ENCODE results near the gene JARID2. TPM values are rescaled to one million over a fixed set of nuclear protein-coding genes. Genes with fewer than 3 reads are reported as not detected.

JARID2 gene
- polyA plus RNA-seq, 12 donors = 11.3 to 121 (median 15.7) TPM

DNA sequence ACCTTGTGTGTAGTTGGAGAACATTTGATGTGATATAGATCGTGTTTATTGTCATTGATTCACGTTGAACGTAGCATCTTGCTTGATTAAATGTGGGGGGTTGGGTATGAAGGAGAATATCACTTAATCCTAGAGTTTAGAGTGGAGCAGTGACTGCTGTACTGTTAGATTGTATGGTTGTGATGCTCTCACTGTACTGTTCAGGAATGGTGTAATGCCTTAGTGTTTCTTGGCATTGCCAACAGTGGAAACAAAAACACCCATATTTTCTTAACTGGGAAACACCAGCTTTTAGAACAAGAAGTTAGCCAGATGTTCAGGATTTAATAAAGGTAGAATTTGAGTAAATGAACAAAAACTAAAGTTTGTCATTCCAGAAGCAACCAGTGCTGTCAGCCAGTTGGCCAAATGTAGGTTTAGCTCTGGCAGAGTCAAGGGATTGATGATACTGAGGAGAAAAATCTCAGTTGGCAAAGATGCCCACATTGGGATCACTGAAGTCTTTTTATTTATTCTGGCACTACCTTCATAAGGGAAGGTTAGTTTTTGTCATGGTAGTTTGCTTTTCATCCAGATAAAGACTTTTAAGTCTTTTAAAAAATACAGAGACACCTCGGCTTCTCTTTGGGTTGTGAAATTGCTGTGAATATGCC, 129.9 kb downstream of the JARID2 start:
- no peak for DNase-seq

DNA sequence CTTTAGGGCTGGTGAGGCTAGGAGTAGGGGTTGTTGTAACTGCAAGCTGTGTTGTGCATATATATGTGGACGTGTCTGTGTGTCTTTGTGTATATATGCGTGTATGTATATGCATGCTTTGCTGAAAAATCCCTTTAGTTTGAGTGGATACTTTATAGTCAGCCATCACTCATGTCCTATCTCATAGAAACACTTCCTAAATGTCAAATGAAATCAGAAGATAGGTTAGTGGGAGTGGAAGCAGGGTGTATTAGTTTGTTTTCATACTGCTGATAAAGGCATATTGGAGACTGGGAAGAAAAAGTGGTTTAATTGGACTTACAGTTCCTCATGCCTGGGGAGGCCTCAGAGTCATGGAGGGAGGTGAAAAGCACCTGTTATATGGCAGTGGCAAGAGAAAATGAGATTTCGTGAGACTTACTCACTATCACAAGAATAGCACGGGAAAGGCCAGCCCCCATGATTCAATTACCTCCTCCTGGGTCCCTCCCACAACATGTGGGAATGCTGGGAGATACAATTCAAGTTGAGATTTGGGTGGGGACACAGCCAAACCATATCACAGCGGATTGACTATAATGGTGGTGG, 131.1 kb downstream of the JARID2 start:
- no peak for DNase-seq

DNA sequence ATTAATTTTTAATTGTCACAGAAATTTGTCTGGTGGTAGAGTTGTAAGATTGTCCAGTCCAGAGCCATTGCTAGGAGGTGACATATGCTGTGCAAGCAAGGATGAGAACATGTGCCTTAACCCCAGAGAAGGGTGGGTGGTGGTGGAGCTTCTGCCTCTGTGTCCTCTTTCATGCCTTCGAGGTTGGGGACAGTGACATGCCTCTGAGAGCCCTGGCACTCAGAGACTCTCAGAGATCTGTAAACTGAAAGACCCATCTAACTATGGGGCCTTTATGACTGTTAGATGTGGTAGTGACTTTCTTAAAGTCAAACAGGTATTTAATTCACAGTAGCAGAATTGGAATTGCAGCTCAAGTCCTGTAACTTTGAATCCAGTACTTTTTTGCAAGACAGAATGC, 132.4 kb downstream of the JARID2 start:
- DNase-seq = no peak

DNA sequence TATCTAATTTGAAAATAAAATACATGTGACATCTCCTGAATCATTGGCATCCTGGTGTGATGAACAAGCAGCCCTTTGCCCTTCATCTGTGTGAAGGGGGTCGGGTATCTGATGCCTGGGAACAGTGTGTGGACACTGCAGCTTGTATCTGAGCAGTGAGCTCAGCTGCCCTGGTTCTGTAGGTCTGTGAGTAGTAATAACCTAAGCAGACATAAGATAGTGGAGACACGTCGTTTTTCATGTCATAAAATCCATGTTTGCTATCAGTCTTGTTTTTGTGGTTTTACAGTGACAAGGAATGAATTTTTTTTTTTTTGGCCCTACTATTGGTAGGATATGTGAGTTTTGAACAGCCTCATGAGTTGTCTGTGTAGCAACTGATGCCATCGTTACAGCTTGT, 133.0 kb downstream of the JARID2 start:
- DNase-seq = no peak

DNA sequence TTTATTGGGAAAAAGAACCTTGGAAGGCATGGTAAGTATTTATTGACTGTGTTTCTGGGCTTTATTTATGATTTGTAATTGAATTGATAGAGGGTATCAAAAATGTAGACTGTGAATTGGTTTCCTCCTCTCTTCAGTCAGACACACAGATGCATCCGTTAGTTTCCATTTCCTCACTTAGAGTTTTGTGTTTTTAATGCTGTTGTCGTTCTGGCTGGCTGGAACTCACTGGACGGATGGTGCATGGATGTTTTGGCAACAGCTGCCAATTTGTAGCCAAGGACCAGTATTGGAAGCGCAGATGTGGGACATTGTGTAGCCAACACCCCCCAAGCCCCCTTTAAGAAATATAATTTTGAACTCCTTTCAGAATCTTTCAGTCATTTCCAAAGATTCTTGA, 134.5 kb downstream of the JARID2 start:
- no peak for DNase-seq

DNA sequence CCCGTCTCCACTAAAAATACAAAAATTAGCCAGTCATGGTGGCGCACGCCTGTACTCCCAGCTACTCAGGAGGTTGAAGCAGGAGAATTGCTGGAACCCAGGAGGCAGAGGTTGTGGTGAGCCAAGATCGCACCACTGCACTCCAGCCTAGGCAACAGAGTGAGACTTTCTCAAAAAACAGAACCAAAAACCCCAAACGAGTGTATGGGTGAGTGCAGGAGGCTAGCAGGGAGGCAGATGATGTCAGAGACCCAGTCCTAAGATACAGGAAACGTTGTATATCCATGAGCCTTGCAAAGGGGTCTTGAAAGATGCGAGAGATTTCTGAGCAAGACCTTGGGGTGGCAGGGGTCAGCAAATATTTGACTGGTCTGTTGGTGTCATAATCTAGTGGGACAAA, 136.2 kb downstream of the JARID2 start:
- no peak for DNase-seq

DNA sequence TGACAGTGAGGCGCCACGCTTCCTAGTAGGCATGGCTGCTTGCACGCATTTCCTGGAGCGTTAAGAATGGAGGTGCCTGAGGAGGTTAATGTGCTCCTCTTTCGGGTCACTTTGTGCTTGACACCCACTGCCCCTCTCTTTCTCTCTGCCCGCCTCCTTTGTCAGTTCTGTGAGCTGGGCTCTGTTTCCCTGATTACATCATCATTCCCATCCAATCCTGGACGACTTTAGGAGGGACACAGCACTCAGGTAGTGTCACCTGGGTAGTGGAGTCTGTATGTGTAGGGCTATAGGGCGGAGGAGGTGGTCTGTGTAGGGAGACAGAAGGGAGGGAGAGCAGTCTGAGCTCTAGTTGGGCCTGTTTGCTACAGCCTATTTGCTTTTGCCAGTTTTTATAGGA, 136.8 kb downstream of the JARID2 start:
- DNase-seq = no peak

DNA sequence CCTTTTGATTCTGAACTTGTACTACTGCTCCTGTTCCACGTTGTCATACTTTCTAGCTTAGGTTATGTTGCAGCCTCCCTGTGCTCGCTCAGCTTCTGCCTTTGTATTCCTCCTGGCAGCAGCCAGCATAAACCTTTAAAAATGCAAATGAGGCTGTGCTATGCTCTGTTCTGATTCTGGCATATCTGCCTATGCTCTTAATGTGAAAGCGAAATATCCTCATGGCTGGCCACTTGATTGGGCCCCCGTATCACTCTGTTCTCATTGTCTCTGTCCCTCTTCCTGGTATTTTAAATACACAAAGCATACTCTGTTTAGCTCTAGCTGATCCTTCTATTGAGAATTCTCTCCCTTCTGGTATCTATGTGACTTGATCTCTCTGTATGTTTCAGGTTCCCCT, 139.0 kb downstream of the JARID2 start:
- DNase-seq = no peak

DNA sequence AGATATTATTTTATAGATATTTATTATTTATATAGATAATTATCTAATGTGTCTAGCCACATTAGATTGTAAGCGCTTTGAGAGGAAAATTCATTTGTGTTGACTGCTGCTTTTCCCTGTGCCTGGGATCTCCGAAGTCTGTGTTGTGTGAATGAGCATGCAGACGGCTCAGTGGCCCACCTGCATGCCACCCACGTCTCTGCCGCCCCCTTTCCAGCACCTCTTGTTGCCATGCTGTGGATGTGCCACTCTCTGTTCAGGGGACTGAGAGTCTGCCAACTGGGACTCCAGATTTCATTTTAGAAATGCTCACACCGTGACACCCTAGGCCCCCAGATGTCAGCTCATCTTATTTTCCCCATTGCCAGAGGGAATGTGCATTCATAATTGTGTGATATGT, 139.7 kb downstream of the JARID2 start:
- DNase-seq = no peak

DNA sequence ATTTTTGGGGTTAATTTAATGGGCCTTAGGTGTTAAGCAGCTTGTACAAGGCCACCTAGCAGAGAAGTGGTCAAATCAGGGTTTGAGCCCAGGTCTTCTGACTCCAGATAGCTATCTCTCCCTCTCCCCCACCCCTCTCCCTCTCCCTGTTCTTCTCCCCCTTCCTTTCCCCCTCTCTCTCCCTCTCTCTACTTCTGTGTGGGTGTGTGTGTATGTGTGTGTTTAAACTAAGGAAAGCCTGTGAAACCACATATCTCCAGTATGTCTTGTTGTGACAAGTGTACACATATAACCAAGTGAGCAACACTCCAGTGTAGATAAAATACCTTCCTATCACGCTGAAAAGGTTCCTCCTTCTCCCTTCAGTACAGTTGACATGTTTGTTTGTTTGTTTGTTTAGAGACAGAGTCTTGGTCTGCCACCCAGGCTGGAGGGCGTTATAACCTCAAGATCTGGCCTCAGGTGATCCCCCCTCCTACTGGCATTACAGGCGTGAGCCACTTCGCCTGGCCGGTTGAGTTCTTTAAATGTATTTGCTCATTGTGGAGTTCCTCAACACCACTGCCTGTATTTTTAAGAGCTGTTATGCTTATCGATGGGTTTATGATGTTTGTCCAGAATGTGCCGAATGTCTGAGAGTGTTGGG, 140.4 kb downstream of the JARID2 start:
- DNase-seq = no peak

DNA sequence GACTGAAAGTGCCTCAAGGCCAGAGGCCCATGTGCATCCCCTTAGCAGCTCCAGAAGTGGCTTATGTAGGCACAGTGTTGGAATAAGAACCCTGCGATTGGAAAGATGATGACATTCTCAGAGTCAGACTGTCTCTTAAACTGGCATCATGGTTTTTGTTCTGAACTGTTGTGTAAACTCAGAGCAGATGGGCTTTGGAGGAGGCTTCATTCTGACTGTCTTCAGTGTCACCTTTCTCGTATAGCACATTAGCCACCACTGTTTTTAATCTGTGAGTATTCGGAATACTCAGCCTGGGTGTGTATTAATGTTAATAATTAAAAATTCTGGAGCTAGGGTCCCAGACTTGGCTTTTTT, 140.9 kb downstream of the JARID2 start:
- DNase-seq = no peak

DNA sequence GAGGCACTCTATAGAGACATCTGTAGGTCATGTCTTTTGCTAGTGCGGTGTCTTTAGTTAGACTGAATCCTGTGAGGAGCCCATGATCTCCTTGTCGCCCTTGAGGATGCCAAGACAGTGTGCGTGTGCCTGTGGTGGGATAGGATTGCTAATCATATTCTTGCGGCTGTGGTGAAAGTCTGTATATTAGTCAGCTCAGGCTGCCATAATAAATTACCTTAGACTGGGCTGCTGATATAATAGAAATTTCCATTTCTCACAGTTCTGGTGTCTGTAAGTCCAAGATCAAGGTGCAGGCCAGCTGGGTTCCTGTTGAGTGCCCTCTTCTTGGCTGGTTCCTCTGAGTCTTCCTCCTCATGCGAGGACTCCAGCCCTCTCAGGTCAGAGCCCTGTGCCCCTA, 141.2 kb downstream of the JARID2 start:
- no peak for DNase-seq

DNA sequence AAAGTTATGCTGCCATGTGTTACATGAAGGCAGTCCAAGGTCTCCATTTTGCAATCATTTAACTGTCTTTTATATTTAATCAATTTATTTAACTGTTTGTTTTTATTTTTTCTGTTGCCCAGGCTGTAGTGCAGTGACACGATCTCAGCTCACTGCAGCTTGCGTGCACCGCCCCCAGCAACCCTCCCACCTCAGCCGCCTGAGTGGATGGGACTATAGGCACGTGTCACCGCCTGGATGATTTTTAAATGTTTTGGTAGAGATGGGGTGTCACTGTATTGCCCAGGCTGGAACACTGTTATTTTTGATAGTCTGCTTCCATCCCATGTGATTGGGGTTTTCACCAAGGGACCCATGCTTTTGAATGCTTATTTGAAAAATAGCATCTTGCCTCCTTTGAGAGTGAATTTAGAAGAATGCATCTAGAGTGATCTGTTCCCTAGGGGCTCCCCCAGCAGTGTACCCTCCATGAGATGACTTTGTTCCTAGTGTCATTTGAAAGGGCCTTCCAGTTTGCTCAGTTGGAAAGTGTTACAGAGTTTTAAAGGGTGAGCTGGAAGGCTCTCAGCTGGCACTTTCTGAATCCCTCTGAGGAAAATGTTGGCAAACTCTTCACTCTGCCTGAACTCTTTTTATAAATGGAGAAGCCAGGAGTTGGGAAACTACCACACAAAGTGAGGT, 143.4 kb downstream of the JARID2 start:
- DNase-seq = no peak

DNA sequence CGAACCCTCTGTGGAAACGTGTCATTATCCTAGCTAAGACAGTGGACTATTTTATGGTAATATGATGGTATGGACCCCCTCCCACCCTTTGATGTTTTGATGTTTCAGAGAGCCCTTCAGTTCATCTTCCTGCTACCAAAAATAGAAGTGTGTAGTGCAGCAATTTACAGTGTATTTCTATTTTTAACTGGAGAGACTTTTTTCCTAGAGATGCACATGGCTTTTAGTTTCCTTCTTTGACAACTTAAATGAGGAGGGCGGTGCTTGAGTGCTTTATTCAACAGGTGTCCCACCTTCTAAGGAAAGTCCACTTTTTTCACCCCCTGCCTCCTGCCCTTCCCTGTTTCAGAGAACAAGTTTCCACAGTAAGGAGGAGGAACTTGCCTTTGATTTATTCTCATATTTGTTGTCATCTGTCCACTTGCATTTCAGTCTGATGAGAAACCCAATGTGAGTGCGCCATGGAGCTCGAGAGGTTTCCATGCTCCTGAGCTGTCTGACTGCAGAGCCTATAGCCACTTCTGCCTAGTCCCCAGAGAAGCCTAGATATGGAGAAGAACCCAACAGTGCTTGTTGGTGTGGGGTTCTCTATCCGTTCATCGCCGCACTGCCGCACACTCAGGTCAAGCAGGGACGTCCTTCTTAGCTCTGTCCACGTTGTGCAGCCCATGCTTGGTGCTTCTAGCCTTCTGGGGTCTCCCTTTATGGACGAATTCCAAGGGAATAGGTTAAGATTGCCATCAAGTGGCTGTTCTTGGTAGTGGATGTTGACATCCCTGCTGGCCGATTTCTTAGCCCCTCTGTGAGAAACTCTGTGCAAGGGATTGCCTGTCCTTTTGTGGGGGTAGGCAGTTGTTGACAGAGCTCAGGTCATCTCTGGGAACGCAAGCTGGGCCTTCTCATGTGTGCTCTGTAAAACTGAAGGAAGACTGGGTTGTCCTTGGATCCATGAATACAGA, 144.2 kb downstream of the JARID2 start:
- DNase-seq = peak; percentile 48

DNA sequence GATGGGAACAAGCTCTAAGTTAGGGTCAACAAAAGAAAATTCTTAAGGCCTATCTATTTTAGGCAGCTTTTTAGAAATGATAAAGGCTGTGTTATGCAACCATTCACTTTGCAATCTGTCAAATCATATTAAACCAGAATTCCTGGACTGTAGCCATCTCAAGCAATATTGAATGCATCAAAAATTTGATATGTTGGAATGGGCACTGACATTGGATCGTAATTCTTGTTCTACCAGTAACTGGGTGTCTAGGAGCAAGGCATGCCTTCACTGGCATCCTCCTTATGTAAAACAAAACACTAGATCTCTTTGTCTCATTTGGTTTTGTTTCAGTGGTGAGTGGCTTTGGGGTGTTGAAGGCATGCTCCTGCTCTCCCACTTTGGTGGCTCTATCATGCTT, 145.6 kb downstream of the JARID2 start:
- DNase-seq = no peak

DNA sequence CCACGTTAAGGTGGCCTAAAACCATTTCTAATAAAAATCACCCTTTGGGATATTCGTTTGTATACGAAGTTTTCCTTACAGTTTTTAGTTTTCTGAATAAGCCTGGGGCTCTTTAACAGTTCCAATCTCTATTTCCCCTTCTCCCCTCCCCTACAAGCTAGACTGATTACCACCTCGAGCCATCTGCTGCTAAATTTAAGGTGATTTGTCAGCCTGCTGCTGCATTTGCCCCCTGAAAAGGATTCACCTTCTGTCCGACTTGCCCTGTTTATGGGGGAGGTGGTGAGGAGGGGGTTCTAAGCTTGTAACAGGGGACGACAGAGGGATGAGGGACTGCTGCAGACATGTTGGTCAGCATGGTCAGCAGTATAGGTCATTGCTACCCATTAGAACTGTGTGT, 146.3 kb downstream of the JARID2 start:
- DNase-seq = no peak

DNA sequence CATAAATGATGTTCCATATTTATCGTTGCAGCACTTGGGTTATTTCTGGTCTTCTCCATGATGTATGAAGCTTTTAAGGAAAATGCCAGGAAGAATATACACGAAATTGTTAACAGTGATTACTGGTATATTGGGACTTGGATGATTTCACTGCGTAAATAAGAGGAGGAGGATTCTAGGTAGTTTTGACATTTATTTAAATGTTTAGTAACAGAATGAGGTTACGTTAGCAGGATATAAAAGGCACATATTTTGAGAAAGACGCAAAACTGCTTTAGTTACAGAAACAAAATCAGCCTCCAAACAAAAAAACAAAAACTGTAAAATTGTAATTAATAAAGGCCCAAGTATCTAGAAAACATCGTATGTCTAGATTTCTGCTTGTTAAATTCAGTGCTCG, 147.7 kb downstream of the JARID2 start:
- DNase-seq = no peak

DNA sequence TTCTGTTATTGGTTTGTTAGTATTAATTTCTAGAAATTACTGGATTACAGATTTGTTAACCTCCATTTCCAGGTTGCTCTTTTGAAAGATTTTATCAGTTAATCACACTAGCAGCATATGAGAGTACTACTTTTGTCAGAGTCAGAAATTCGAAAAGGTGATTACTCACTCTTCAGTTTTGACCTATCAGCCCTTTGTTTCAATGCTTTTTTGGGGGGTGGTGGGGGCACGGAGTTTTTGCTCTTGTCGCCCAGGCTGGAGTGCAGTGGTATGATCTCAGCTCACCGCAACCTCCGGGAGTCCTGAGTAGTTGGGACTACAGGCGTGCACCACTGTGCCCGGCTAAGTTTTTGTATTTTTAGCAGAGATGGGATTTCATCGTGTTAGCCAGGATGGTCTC, 149.2 kb downstream of the JARID2 start:
- DNase-seq = no peak

DNA sequence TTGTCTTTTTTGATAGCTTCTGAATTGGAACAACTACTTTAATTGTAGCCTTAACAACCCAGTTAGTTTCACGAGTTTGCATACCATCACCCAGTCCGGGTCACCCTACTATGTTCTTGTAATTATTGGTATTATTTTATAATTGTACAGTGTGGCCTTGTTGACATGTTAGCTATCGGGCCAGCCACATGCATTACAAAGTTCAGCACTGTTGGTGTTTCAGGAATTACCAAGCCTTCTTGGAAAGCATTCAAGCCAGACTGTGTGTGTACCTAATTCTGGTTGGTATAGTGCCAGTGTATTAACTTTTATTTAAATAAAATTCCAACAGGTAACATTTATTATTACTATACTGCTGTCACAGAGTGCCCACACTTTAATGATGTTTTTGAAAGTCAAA, 150.9 kb downstream of the JARID2 start:
- DNase-seq = no peak

DNA sequence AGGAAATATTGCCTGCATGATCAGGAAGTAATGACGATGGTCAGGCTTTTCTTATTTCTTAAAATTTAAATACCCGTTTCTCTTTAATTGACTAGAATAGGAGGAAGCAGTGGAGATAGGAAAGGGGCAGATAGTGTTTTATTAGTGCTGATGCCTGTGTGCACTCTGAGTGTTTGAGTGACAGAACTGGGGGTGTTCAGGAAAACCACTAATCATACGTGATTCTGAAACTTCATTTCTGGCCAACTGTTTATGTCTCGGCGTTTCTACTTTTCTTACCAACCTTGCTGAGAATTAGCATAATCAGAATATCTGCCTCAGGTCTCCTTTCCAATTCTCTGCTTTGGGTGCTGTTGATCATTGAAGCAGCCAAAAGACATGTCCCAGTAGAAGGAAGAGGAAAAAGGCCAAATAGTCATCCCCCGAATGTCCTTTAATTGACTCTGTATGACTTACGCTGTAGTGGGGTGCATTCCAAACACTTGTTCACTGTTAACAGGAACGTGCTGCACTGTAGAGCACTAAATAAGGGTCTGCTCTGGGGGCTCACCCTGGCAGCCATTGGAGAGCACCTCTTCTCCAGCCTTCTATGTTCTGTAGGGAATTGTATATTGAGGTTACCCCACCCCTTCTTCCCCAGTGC, 152.9 kb downstream of the JARID2 start:
- DNase-seq = no peak

Measured in muscle of arm (tissue), 12 donors.